ENCODE results near the gene LIME1.

The LIME1 gene

DNA sequence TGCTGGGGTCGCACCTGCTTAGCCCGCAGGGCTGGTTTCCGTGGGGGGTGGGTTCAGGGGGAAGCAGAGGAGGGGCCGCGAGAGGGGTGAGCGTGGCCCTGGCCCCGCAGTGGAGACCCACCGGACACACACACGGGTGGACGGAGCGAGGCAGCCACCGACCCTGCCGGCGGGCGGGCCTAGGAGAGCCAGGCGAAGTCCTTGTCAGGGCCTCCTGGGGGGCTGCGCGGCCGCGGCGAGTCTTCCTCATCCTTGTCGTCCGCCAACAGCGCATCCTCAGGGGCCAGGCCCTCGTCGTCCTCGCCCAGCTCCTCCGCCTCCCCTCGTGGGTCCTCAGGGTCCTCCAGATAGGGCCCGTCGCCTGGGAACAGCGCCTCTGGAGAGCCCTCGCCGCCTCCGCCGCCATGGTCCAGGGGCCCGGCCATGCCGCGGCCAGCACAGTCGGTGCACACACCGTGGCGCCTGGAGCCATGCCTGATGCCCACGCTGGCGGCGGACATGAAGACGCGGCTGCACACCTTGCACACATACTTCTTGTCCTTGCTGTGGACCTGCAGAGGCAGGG, 10.4 kb downstream of the LIME1 start:
- TF ChIP-seq, protein P1, sequence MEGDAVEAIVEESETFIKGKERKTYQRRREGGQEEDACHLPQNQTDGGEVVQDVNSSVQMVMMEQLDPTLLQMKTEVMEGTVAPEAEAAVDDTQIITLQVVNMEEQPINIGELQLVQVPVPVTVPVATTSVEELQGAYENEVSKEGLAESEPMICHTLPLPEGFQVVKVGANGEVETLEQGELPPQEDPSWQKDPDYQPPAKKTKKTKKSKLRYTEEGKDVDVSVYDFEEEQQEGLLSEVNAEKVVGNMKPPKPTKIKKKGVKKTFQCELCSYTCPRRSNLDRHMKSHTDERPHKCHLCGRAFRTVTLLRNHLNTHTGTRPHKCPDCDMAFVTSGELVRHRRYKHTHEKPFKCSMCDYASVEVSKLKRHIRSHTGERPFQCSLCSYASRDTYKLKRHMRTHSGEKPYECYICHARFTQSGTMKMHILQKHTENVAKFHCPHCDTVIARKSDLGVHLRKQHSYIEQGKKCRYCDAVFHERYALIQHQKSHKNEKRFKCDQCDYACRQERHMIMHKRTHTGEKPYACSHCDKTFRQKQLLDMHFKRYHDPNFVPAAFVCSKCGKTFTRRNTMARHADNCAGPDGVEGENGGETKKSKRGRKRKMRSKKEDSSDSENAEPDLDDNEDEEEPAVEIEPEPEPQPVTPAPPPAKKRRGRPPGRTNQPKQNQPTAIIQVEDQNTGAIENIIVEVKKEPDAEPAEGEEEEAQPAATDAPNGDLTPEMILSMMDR (IDR thresholded peaks at IDR 0.05; ENCODE audit: borderline replicate concordance, insufficient read depth, low read depth, low read length), result no peak
- no peak overlapping the region for H3K4me3 ChIP-seq (ENCODE audit: low read depth, low read length)

DNA sequence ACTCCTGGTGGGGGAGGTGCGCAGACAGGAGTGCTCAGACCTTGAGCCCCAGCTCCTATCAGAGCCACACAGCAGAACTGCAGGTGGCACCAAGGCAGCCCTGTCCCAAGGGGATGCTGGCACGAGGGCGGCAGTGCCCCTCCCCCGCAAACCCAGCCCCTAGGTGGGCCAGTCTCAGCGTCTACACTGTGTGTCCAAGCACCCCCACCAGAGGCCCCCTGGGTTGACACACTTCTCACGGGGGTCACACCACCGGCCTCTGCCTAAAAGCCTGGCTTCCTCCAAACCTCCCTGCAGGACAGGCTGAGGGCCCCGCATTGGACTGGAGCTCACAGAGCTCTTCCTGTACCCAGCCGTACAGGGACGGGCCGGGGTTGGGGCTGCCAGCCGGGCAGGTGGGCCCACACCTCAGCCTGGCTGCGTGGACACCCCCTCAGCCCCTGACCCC, 11.2 kb downstream of the LIME1 start:
- no peak overlapping the region for H3K4me3 ChIP-seq (ENCODE audit: low read depth, low read length)
- TF ChIP-seq, protein P1 (IDR thresholded peaks at IDR 0.05; ENCODE audit: borderline replicate concordance, insufficient read depth, low read depth, low read length), result no peak

DNA sequence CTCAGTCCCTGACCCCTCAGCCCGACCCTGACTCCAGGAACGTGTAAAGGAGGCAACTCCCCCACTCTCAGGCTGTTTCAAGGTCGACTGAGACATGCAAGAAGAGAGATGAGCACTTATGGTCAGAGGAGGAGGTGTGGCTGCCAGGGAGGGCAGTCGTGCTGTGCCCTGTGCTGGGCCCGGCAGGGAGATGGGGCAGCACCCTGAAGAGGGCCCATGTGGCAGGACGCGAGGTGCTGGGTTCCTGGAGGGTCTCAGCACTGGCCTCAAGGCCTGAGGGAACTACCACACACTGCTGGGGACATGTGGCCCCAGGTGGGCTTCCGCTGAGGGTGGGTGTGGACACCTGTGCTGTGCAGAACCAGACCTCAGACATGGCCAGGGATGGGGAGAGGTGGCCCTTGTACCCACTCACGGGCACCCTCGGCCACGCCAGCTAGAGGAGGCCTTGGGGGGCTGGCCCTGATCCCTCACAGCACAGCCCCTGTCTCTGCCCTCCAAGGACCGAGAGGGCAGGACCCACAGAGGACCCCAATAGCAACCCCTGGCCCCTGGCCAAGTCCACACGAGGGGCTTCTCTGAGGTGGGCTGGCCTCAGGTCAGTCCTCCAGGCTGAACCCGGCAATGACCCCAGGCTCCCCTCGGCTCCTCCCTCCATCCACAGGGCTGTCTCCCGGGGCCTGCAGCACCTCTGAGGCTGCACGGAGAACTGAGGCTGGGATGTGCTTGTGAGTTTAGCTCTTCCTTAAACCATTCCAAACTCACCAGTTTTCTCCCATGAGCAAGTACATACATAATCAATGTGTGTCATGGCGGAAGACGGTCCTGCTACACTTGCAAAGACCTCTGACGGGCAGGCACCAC, 11.8 kb downstream of the LIME1 start:
- TF ChIP-seq, protein P1 (IDR thresholded peaks at IDR 0.05; ENCODE audit: borderline replicate concordance, insufficient read depth, low read depth, low read length), result no peak

DNA sequence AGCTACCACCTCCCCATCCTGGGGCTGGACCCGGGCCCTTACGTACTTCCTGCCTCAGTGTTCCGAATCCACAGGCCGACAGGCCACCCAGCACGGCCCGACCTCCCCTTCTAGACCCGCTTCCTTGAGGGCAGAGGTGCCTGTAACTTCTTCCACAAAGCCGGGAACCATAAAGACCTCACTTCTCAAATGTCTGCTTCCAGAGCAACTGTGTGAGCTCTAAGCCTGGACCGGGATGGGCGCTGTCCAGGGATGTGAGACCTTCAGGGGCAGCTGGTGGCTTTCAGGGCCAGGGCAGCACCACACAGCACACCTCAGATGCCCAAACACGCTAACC, 12.4 kb downstream of the LIME1 start:
- TF ChIP-seq, protein P1 (IDR thresholded peaks at IDR 0.05; ENCODE audit: borderline replicate concordance, insufficient read depth, low read depth, low read length), result no peak
- no peak overlapping the region for H3K4me3 ChIP-seq (ENCODE audit: low read depth, low read length)

More for the DNA sequence above, 11.8 kb downstream of the LIME1 start:
- H3K4me3 ChIP-seq (ENCODE audit: low read depth, low read length), result no peak overlapping the region

DNA sequence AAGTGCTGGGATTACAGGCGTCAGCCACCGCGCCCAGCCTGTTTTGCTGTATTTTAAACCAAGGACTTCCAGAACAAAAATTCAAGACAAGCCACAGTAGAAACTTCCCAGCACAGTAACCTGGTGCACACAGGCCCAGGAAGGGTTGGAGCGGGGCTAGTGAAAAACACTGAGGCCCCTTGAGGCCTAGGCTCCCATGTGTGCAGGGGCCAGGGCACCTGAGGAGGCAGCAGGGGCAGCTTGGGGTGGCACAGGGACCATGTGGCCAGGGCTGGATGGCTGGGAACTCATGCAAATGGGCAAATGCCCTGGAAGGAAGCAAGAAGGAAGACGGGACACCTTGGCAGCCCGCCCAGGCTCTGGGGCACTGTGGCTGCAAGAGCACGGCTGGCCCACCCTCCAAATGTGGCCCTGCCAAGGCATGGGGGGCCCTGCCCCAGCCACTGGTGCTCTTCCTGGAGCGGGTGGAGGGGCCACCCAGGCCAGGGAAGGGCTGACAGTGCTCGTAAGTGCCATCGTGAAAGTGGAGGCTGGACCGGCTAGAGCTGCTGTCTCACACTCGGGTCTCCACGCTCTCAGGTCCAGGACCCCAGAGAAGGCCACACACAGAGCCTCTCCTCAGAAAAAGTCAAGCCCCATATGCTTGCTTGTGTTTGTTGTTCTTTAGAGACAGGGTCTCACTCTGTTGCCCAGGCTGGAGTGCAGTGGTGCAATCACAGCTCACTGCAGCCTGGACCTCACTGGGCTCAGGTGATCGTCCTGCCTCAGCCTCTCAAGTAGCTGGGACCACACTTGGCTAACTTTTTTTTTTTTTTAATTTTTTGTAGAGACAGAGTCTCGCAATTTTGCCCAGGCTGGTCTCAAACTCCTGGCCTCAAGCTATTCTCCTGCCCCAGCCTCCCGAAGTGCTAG, 13.4 kb downstream of the LIME1 start:
- TF ChIP-seq, protein P1 (IDR thresholded peaks at IDR 0.05; ENCODE audit: borderline replicate concordance, insufficient read depth, low read depth, low read length), result no peak
- H3K4me3 ChIP-seq (ENCODE audit: low read depth, low read length), result no peak overlapping the region

DNA sequence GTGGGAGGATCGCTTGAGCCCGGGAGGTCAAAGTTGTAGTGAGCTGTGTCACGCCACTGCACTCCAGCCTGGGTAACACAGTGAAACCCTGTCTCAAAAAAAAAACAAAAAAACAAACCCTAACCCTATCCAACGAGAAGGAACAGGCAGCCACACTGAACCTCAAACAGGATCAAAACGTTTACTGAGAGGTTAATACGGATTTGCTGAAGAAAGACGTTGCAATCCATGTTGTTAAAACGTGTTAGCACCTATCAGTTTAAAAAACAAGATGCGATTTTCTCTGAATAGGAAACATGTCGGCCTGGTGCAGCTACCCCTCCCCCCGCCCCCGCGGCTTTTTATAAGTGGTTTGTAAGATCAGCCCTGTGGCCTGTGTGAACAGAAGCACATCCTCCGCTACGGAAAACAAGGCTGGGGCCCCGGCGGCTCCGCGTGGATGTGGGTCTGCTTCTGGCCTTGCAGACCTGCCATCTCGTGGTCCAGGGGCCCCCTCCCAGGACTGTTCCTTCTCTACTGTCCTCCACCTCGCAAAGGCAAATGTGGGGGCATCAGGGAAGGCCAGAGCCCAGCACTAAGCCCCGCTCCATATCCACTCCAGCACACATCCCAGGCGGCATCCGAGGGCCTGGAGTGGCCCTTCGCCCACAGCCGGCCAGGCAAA, 14.5 kb downstream of the LIME1 start:
- no peak overlapping the region for H3K4me3 ChIP-seq (ENCODE audit: low read depth, low read length)
- TF ChIP-seq, protein P1 (IDR thresholded peaks at IDR 0.05; ENCODE audit: borderline replicate concordance, insufficient read depth, low read depth, low read length), result no peak

Measured in GM12875 (cell line).